Panc1 (cell line): ENCODE results near the gene AMPH. TPM values are rescaled to one million over a fixed set of nuclear protein-coding genes. Genes with fewer than 3 reads are reported as not detected.

Source experiments
- ATAC-seq: fragments of 200-7000 bp; cut with Tn5 transposase; 2 replicates; pipeline ENCODE4 v1.9.1; 2020; ENCODE audit warnings: mild to moderate bottlenecking, moderate library complexity
- BruUV-seq: library from RNA; stranded (reverse); fragments of 400-500 nt; replicated peaks from 2 replicates; lab custom pipeline; 2021; lab: Mats Ljungman, UMichigan
- CTCF ChIA-PET: fragments of 300-600 bp; sonication (Branson Sonifier 250); formaldehyde crosslinking; loops from one replicate; lab custom pipeline; 2022; ENCODE audit warnings: antibody characterized with exemption; lab: Charles Lee
- POLR2A ChIA-PET: fragments of 300-600 bp; sonication (Branson Sonifier 250); formaldehyde crosslinking; loops from one replicate; lab custom pipeline; 2022; ENCODE audit warnings: antibody characterized with exemption; lab: Charles Lee
- DNase-seq: peaks from one replicate; pipeline ENCODE4 v3.0.0-alpha.2; 2010; ENCODE audit warnings: low read depth, low spot score
- H3K27ac ChIP-seq: 2 replicates; pipeline ENCODE4 v1.5.1; 2011; ENCODE audit warnings: mild to moderate bottlenecking, low read length, inconsistent platforms
- H3K27me3 ChIP-seq: fragments of 200-500 bp; sonication (Bioruptor generic); 2 replicates; pipeline ENCODE4 v1.6.0; 2014; ENCODE audit warnings: low read length, inconsistent platforms; ENCODE audit not compliant: control insufficient read depth, insufficient read depth
- H3K36me3 ChIP-seq: fragments of 200-500 bp; sonication (Bioruptor generic); 2 replicates; pipeline ENCODE4 v1.5.1; 2014; ENCODE audit warnings: inconsistent platforms, mild to moderate bottlenecking, low read length, moderate library complexity; ENCODE audit not compliant: control insufficient read depth, insufficient read depth
- H3K4me1 ChIP-seq: 2 replicates; pipeline ENCODE4 v1.5.1; 2011; ENCODE audit warnings: inconsistent platforms, mild to moderate bottlenecking, low read length, moderate library complexity; ENCODE audit not compliant: control insufficient read depth, insufficient read depth
- H3K4me3 ChIP-seq, 2 experiments: 2 replicates each; pipeline ENCODE4 v1.5.1; 2011 to 2012; ENCODE audit warnings: low read depth in 2 of 2, low read length in 2 of 2, mild to moderate bottlenecking in 2 of 2, inconsistent platforms in 1 of 2, moderate library complexity in 1 of 2
- H3K9me3 ChIP-seq: fragments of 200-500 bp; sonication (Bioruptor generic); 2 replicates; pipeline ENCODE4 v1.5.1; 2014; ENCODE audit warnings: low read depth, mild to moderate bottlenecking, inconsistent platforms, low read length, moderate library complexity; ENCODE audit not compliant: control insufficient read depth, insufficient read depth
- CTCF ChIP-seq: fragments of 450-650 bp; IDR thresholded peaks from 2 replicates; pipeline ENCODE4 v1.5.1; 2017; ENCODE audit warnings: mild to moderate bottlenecking
- POLR2AphosphoS5 ChIP-seq: IDR thresholded peaks from 2 replicates; pipeline ENCODE4 v1.6.1; 2012; ENCODE audit warnings: mild to moderate bottlenecking, low read depth, low read length, moderate library complexity
- REST ChIP-seq, 2 experiments: IDR thresholded peaks; 2 replicates each; pipeline ENCODE4 v1.6.1; 2011 to 2012; ENCODE audit warnings: low read depth in 2 of 2, control low read depth in 1 of 2, low read length in 1 of 2, mild to moderate bottlenecking in 1 of 2, moderate library complexity in 1 of 2; ENCODE audit not compliant: insufficient read depth in 1 of 2
- in situ Hi-C: cut with HindIII; loops from 2 replicates; pipeline ENCODE4 v1.10.0; 2016; ENCODE audit warnings: low sequenced_read_pairs, low pct_unique_long_range_greater_than_20kb
- intact Hi-C: fragments of 100-400 bp; cut with micrococcal nuclease; formaldehyde crosslinking; loops from one replicate; pipeline ENCODE4 v1.10.0; 2022; ENCODE audit not compliant: unreplicated experiment
- total RNA-seq: library from RNA; stranded (reverse); gene quantifications from one replicate; pipeline ENCODE4 v1.2.1, GENCODE V29; 2021; ENCODE audit not compliant: unreplicated experiment

AMPH gene
- total RNA-seq, 1 experiment from 2014 or later: not detected

GRCh38 chr7:38369816-38370493 lies 261.2 kb downstream of the AMPH start:
- in situ Hi-C loops (no loop called here), intact Hi-C loops (no loop called here)
- peak overlapping the region in 1 of 2 experiments; percentile 29; a peak in 2 of 4 replicates for H3K4me3 ChIP-seq
- no TSS peak for BruUV-seq
- ChIA-PET CTCF (interaction anchor here (0.6 to 1.6 kb wide), 5 partner anchors 11 to 154 kb away, joined by 3 to 5 read pairs (median 4); no protein-coding TSS in a partner anchor), POLR2A (interaction anchor here (0.6 kb wide), 1 partner anchor 201 kb away, joined by 6 read pairs; no protein-coding TSS in a partner anchor)
- H3K27me3 ChIP-seq: no peaks in the 10 kb centered on the region
- H3K4me1 ChIP-seq: no peaks in the 10 kb centered on the region
- TF ChIP-seq REST (IDR thresholded peaks at IDR 0.05; ENCODE audit: insufficient read depth in 1 of 2, low read depth in 2 of 2, low read length in 1 of 2) (no peak), CTCF (peak; percentile 98)
- H3K36me3 ChIP-seq: no peaks in the 10 kb centered on the region
- H3K9me3 ChIP-seq: no peaks in the 10 kb centered on the region
- peak; percentile 98 for ATAC-seq
- no peak overlapping the region for H3K27ac ChIP-seq
- peak; percentile 74 for DNase-seq

GRCh38 chr7:38368191-38368605 lies 263.0 kb downstream of the AMPH start:
- peak; percentile 54 for DNase-seq
- H3K27ac ChIP-seq: no peak overlapping the region
- in situ Hi-C loops (no loop called here), intact Hi-C loops (no loop called here)
- H3K4me3 ChIP-seq: no peak overlapping the region
- no peaks in the 10 kb centered on the region for H3K4me1 ChIP-seq
- TF ChIP-seq POLR2AphosphoS5 (no peak), CTCF (peak; percentile 95)
- CTCF ChIA-PET: interaction anchor here (0.6 to 1.6 kb wide), 6 partner anchors 14 to 1715 kb away, joined by 3 to 9 read pairs (median 6); no protein-coding TSS in a partner anchor
- peak; percentile 88 for ATAC-seq
- no peaks in the 10 kb centered on the region for H3K27me3 ChIP-seq
- BruUV-seq: no TSS peak
- no peaks in the 10 kb centered on the region for H3K9me3 ChIP-seq
- POLR2A ChIA-PET: interaction anchor here (0.6 kb wide), 1 partner anchor 14 kb away, joined by 6 read pairs; no protein-coding TSS in a partner anchor
- no peaks in the 10 kb centered on the region for H3K36me3 ChIP-seq
